GM20000 (cell line): ENCODE measurements around the gene COL15A1.

Experiments used
- DNase-seq: peaks from one replicate; pipeline ENCODE4 v3.0.0; 2012; ENCODE audit warnings: low spot score
- CTCF ChIP-seq: IDR thresholded peaks from 2 replicates; pipeline ENCODE4 v1.5.1; 2012; ENCODE audit warnings: mild to moderate bottlenecking, control low read depth; ENCODE audit errors: extremely low read depth, missing control alignments

COL15A1 gene

DNA sequence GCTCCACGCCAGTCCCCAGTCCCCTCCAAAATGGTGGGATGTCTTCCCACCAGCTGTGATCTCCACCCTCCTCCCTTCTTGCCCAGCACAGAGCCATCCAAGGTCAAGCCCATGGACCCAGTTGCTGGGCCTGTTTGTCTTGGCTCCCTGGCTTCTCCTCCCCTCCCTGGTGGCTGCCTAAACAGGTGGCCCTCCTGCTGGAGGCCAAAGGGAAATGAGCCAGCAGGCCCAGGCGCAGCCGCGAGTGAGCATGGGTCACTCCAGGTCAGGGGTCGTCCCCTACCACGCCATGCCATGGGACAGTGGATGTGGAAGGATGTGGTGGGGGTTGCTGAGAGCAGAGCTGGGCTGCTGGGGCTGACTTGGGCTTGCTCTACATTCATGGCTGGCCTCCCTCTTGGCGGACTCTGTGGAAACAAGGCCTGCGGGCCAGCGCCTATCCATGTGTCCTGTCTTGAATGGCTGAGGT is 33.6 kb downstream of the COL15A1 start:
- DNase-seq = no peak
- no peak for TF ChIP-seq CTCF

- DNase-seq = no peak
Measured at GRCh38 chr9:98977813-98978212, 34.1 kb downstream of the COL15A1 start.

DNA sequence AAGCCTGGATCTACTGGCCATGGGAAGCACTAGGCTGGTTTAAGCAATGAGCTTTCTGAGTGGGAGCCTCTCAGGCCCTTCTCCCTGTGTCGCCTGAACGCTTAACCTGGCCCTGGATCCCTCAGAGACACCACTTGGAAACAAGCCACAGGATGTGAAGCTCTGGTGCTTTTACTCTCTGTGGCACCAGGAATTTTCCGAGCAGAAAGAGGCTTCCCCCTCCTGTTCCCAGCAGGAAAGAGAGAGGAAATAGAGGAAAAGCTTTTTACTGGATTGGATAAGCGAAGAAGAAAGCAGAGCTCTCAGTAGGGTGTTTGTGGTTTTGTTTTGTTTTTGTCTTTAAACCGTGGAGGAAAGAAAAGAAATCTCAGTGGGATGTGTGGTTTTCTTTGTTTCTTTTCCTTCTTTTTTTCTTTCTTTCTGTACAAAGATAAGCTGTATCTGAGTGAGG is 34.5 kb downstream of the COL15A1 start:
- no peak for DNase-seq
- no peak for TF ChIP-seq CTCF

More at GRCh38 chr9:98977813-98978212, 34.1 kb downstream of the COL15A1 start:
- no peak for TF ChIP-seq CTCF

- no peak for TF ChIP-seq CTCF
- no peak for DNase-seq
Measured at GRCh38 chr9:98980291-98980690, 36.6 kb downstream of the COL15A1 start.

- no peak for DNase-seq
- TF ChIP-seq CTCF = no peak
Measured at GRCh38 chr9:98983295-98984268, 39.9 kb downstream of the COL15A1 start.

DNA sequence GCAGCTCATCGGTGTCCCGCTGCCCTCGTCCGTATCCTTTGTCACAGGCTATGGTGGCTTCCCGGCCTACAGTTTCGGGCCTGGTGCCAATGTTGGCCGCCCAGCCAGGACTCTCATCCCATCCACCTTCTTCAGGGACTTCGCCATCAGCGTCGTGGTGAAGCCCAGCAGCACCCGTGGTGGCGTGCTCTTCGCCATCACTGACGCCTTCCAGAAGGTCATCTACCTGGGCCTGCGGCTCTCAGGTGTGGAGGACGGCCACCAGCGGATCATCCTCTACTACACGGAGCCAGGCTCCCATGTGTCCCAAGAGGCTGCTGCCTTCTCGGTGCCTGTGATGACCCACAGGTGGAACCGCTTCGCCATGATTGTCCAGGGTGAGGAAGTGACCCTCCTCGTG is 41.9 kb downstream of the COL15A1 start:
- TF ChIP-seq CTCF = no peak
- DNase-seq = no peak
